CD14-positive monocyte (primary cell): Measurements from ENCODE around the gene RAPGEF2. TPM values are rescaled to one million over a fixed set of nuclear protein-coding genes. Genes with fewer than 3 reads are reported as not detected.

Experiments used
- DNase-seq, 3 donors: peaks; one replicate each; pipeline ENCODE4 v3.0.0-alpha.2; 2011 to 2022
- H2AFZ ChIP-seq: 2 replicates; pipeline ENCODE4 v1.6.0; 2012; ENCODE audit warnings: mild to moderate bottlenecking, low read depth, low read length, inconsistent platforms; ENCODE audit not compliant: insufficient read depth, poor library complexity, severe bottlenecking
- H3K27ac ChIP-seq, 2 donors: 1 replicate in 1 of 2; 2 replicates in 1 of 2; pipeline ENCODE4 v1.5.1; 2012 to 2013; ENCODE audit warnings: low read length in 2 of 2, control low read depth in 1 of 2, inconsistent platforms in 1 of 2, low read depth in 1 of 2, mild to moderate bottlenecking in 1 of 2
- H3K27me3 ChIP-seq, 2 donors: one replicate each; pipeline versions ENCODE4 v1.6.0 to v1.6.1; 2011 to 2013; ENCODE audit warnings: low read length in 2 of 2; ENCODE audit not compliant: control insufficient read depth in 2 of 2, insufficient read depth in 2 of 2
- H3K36me3 ChIP-seq, 2 donors: replicated peaks in 1 of 2; 1 replicate in 1 of 2; 2 replicates in 1 of 2; pipeline versions ENCODE4 v1.5.1 to v1.6.1; 2012 to 2013; ENCODE audit warnings: low read length in 2 of 2, control low read depth in 1 of 2, inconsistent platforms in 1 of 2, mild to moderate bottlenecking in 1 of 2; ENCODE audit not compliant: insufficient read depth in 2 of 2, control insufficient read depth in 1 of 2
- H3K4me1 ChIP-seq, 2 donors: 1 replicate in 1 of 2; 2 replicates in 1 of 2; pipeline versions ENCODE4 v1.5.1 to v1.6.1; 2012 to 2013; ENCODE audit warnings: low read length in 2 of 2, control low read depth in 1 of 2, inconsistent platforms in 1 of 2, mild to moderate bottlenecking in 1 of 2, moderate library complexity in 1 of 2; ENCODE audit not compliant: insufficient read depth in 2 of 2, control insufficient read depth in 1 of 2
- H3K4me2 ChIP-seq: replicated peaks from 2 replicates; pipeline ENCODE3; 2012; ENCODE audit warnings: low read length, moderate library complexity, mild to moderate bottlenecking; ENCODE audit not compliant: poor library complexity, severe bottlenecking; ENCODE audit errors: extremely low read depth
- H3K4me3 ChIP-seq, 3 experiments: fragments of 200-600 bp in 1 of 3; sonication (generic) in 1 of 3; replicated peaks in 1 of 3; 1 replicate in 2 of 3; 2 replicates in 1 of 3; pipeline ENCODE4 v1.5.1; 2011 to 2013; ENCODE audit warnings: low read length in 3 of 3, mild to moderate bottlenecking in 3 of 3, control low read depth in 2 of 3, low read depth in 2 of 3, inconsistent platforms in 1 of 3, moderate library complexity in 1 of 3
- H3K79me2 ChIP-seq: 2 replicates; pipeline ENCODE4 v1.6.0; 2012; ENCODE audit warnings: mild to moderate bottlenecking, control low read depth, inconsistent platforms, low read length, moderate library complexity; ENCODE audit not compliant: insufficient read depth
- H3K9ac ChIP-seq: 2 replicates; pipeline ENCODE4 v1.6.0; 2017; ENCODE audit warnings: low read length, mild to moderate bottlenecking; ENCODE audit not compliant: insufficient read depth, poor library complexity, severe bottlenecking
- H3K9me3 ChIP-seq, 2 donors: replicated peaks in 1 of 2; 1 replicate in 1 of 2; 2 replicates in 1 of 2; pipeline versions ENCODE4 v1.5.1 to v1.6.1; 2012 to 2013; ENCODE audit warnings: low read length in 2 of 2, control low read depth in 1 of 2; ENCODE audit not compliant: control insufficient read depth in 1 of 2, insufficient read depth in 1 of 2
- H4K20me1 ChIP-seq: 2 replicates; pipeline ENCODE4 v1.6.0; 2012; ENCODE audit warnings: mild to moderate bottlenecking, low read length, control low read depth, moderate library complexity; ENCODE audit not compliant: insufficient read depth
- H3K27ac Mint-ChIP-seq, 7 donors: one replicate each; pipeline ENCODE4 v1.8.0; 2020; ENCODE audit warnings: mild to moderate bottlenecking in 7 of 7, mixed read lengths in 7 of 7, moderate library complexity in 6 of 7, inconsistent platforms in 2 of 7
- H3K27me3 Mint-ChIP-seq, 3 donors: one replicate each; pipeline ENCODE4 v1.8.0; 2021 to 2022; ENCODE audit warnings: low read depth in 3 of 3, mild to moderate bottlenecking in 3 of 3, mixed read lengths in 3 of 3, moderate library complexity in 3 of 3, inconsistent platforms in 1 of 3
- H3K36me3 Mint-ChIP-seq, 2 donors: one replicate each; pipeline ENCODE4 v1.8.0; 2020; ENCODE audit warnings: mixed read lengths in 2 of 2, inconsistent platforms in 1 of 2, mild to moderate bottlenecking in 1 of 2
- H3K4me1 Mint-ChIP-seq: one replicate; pipeline ENCODE4 v1.8.0; 2020; ENCODE audit warnings: mild to moderate bottlenecking, mixed read lengths
- H3K4me3 Mint-ChIP-seq, 2 donors: one replicate each; pipeline ENCODE4 v1.8.0; 2020; ENCODE audit warnings: mild to moderate bottlenecking in 2 of 2, mixed read lengths in 2 of 2, moderate library complexity in 1 of 2
- H3K9me3 Mint-ChIP-seq, 7 donors: one replicate each; pipeline ENCODE4 v1.8.0; 2020 to 2022; ENCODE audit warnings: mixed read lengths in 7 of 7, mild to moderate bottlenecking in 6 of 7, moderate library complexity in 6 of 7, inconsistent platforms in 2 of 7
- CTCF ChIP-seq: fragments of 200-600 bp; IDR thresholded peaks from one replicate; pipeline ENCODE4 v1.8.0; 2022; ENCODE audit warnings: antibody characterized with exemption, mild to moderate bottlenecking
- WGBS: methylation state at CpG from one replicate; pipeline ENCODE4 v1.1.5; 2013; ENCODE audit warnings: missing lambda C conversion rate; ENCODE audit not compliant: insufficient coverage; 5-methylcytosine and 5-hydroxymethylcytosine counted together
- intact Hi-C, 2 donors: fragments of 100-400 bp; cut with micrococcal nuclease; formaldehyde crosslinking; loops; one replicate each; pipeline versions ENCODE4 v1.15.0 to v1.15.1; 2023
- polyA plus RNA-seq, 3 donors: library from polyadenylated mRNA; depleted of rRNA in 1 of 3; unstranded in 2 of 3; stranded (reverse) in 1 of 3; fragments of 300-500 nt in 2 of 3; fragments of >200 nt in 1 of 3; fragmentation: Illumina TruSeq in 2 of 3; gene quantifications; 1 replicate in 2 of 3; 2 replicates in 1 of 3; pipeline ENCODE4 v1.2.3, GENCODE V29; 2012 to 2021

Gene RAPGEF2
- polyA plus RNA-seq, 3 donors = 1.5 to 29.8 (median 2.0) TPM

DNA sequence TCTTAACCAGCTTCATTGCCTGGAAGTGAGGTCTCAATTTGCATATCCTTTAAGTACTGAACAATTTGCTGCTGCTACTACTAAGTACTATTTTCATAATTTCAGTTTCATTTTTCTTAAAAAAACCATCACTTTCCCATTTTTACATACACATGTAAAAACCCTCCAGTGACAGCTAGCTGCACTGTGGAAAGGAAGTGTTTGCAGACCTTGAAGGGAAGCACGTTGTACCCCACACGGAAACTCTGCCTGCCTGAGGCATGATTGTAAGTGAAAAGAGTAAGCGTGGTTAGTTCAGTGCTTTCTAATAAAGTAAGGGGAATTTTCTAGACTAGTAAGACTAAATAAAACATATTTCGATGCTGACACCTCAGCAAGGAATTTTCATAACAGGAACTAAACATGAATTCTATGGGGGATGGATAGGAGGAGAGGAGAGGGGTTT, 103.6 kb downstream of the RAPGEF2 start:
- no peak for TF ChIP-seq CTCF
- Histone ChIP-seq H3K79me2 (peaks cover 4% of the 10 kb centered on the region), H3K27me3 (no peaks in the 10 kb centered on the region), H3K36me3 (peaks cover 0 to 8% of the 10 kb centered on the region in 2 donors), H3K9me3 (peaks cover 0 to 6% of the 10 kb centered on the region in 2 donors), H3K4me1 (peaks cover 11 to 18% of the 10 kb centered on the region in 2 donors), H4K20me1 (peaks cover 51% of the 10 kb centered on the region), H2AFZ (no peak overlapping the region), H3K9ac (no peak overlapping the region), H3K4me3 (no peak overlapping the region), H3K4me2 (peak overlapping the region; percentile 4), H3K27ac (no peak overlapping the region)
- peak in 1 of 3 donors; percentile 15 for DNase-seq
- Mint-ChIP-seq H3K36me3 (peaks cover 14 to 25% of the 10 kb centered on the region in 2 donors), H3K4me3 (peak overlapping the region; percentile 21 to 76), H3K4me1 (peaks cover 36% of the 10 kb centered on the region), H3K27me3 (no peaks in the 10 kb centered on the region), H3K9me3 (peaks cover 2 to 8% (median 5%) of the 10 kb centered on the region in 7 donors), H3K27ac (peak overlapping the region in 3 of 7 donors; percentile 38 to 72 (median 68))
- intact Hi-C loops = loop anchor here in 1 of 2 donors (10.0 kb wide), 1 partner anchor 482 kb away; the partner anchor contains the start of gene PPID
- no CpG with 5 or more reads among the region's 4 CpGs for WGBS

DNA sequence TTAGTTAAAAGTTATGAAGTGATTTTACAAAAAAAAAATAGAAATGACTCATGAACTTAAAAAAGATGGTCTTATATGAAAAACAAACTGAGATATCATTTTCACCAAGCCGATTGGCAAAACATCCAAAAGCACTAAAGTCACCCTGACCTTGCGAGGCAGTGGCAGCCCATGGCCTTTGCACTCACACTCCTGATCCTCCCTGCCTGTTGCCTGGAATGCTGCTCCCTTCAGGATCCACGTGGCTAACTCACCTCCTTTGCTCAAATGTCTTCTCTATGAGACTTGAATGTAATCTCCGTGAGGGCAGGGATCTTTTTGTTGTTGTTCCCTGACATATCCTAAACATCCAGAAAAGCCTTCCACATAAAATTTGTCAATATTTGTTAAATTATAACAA, 106.4 kb downstream of the RAPGEF2 start:
- peaks cover 0 to 6% of the 10 kb centered on the region in 2 donors for H3K9me3 ChIP-seq
- no peak overlapping the region for H3K9ac ChIP-seq
- H3K4me1 Mint-ChIP-seq = peaks cover 25% of the 10 kb centered on the region
- peaks cover 2 to 8% (median 5%) of the 10 kb centered on the region in 7 donors for H3K9me3 Mint-ChIP-seq
- no peak overlapping the region for H3K4me3 ChIP-seq
- H2AFZ ChIP-seq = no peak overlapping the region
- 100% methylated on average over 3 of the region's 4 CpGs for WGBS
- no peaks in the 10 kb centered on the region for H3K27me3 ChIP-seq
- TF ChIP-seq CTCF = no peak
- H3K4me1 ChIP-seq = peaks cover 5 to 12% of the 10 kb centered on the region in 2 donors
- no peak overlapping the region for H3K27ac ChIP-seq
- H3K27ac Mint-ChIP-seq = no peak overlapping the region
- H3K4me2 ChIP-seq = no peak overlapping the region
- H3K36me3 Mint-ChIP-seq = peaks cover 19 to 25% of the 10 kb centered on the region in 2 donors
- no peaks in the 10 kb centered on the region for H3K27me3 Mint-ChIP-seq
- peaks cover 4% of the 10 kb centered on the region for H3K79me2 ChIP-seq
- peaks cover 37% of the 10 kb centered on the region for H4K20me1 ChIP-seq
- H3K36me3 ChIP-seq = peaks cover 2 to 8% of the 10 kb centered on the region in 2 donors
- intact Hi-C loops = loop anchor here in 1 of 2 donors (10.0 kb wide), 1 partner anchor 484 kb away; the partner anchor contains the start of gene PPID
- no peak for DNase-seq
- no peak overlapping the region for H3K4me3 Mint-ChIP-seq
